SK-N-SH treated with all-trans-retinoic acid at 6 μM for 48 hours (cell line): ENCODE measurements around the gene CCDC85C.

Source experiments
- ATAC-seq: fragments of 200-7000 bp; cut with Tn5 transposase; 3 replicates; pipeline ENCODE4 v1.9.1; 2020; ENCODE audit warnings: mild to moderate bottlenecking, moderate library complexity
- ARNTL ChIP-seq: fragments of 450-650 bp; formaldehyde crosslinking; IDR thresholded peaks from 2 replicates; pipeline ENCODE4 v1.5.0; 2020; ENCODE audit warnings: low read depth, mild to moderate bottlenecking, moderate library complexity, borderline replicate concordance
- BACH2 ChIP-seq: fragments of 250-450 bp; sonication (Bioruptor Pico); IDR thresholded peaks from 2 replicates; pipeline ENCODE4 v1.9.0; 2021; ENCODE audit warnings: mild to moderate bottlenecking, borderline replicate concordance
- CREB5 ChIP-seq: fragments of 250-450 bp; sonication (Bioruptor Pico); IDR thresholded peaks from 2 replicates; pipeline ENCODE4 v1.5.1; 2020; ENCODE audit warnings: low read depth, mild to moderate bottlenecking, moderate library complexity
- CSRNP3 ChIP-seq: fragments of 250-450 bp; sonication (Bioruptor Pico); IDR thresholded peaks from 2 replicates; pipeline ENCODE4 v1.5.1; 2021; ENCODE audit warnings: mild to moderate bottlenecking, moderate library complexity
- ESRRG ChIP-seq: fragments of 250-450 bp; sonication (Bioruptor Pico); IDR thresholded peaks from 2 replicates; pipeline ENCODE4 v1.6.1; 2021; ENCODE audit warnings: mild to moderate bottlenecking
- GLIS3 ChIP-seq: fragments of 250-450 bp; sonication (Bioruptor Pico); IDR thresholded peaks from 2 replicates; pipeline ENCODE4 v1.5.0; 2020; ENCODE audit warnings: mild to moderate bottlenecking, moderate library complexity
- ISL1 ChIP-seq: fragments of 250-450 bp; sonication (Bioruptor Pico); IDR thresholded peaks from 2 replicates; pipeline ENCODE4 v2.1.2; 2022; ENCODE audit warnings: mild to moderate bottlenecking, moderate library complexity
- OSR1 ChIP-seq: fragments of 250-450 bp; sonication (Bioruptor Pico); IDR thresholded peaks from 2 replicates; pipeline ENCODE4 v1.8.0; 2022; ENCODE audit warnings: moderate library complexity, mild to moderate bottlenecking, inconsistent platforms
- PATZ1 ChIP-seq: fragments of 250-450 bp; sonication (Bioruptor Pico); IDR thresholded peaks from 2 replicates; pipeline ENCODE4 v1.8.0; 2020; ENCODE audit warnings: mild to moderate bottlenecking, moderate library complexity, borderline replicate concordance
- POU6F1 ChIP-seq: fragments of 250-450 bp; sonication (Bioruptor Pico); IDR thresholded peaks from 2 replicates; pipeline ENCODE4 v1.8.0; 2021; ENCODE audit warnings: low read depth, mild to moderate bottlenecking, moderate library complexity, borderline replicate concordance
- RARB ChIP-seq: fragments of 250-450 bp; sonication (Bioruptor Pico); IDR thresholded peaks from 2 replicates; pipeline ENCODE4 v1.8.0; 2021; ENCODE audit warnings: mild to moderate bottlenecking, moderate library complexity
- TOX ChIP-seq: fragments of 250-450 bp; sonication (Bioruptor Pico); IDR thresholded peaks from 2 replicates; pipeline ENCODE4 v1.8.0; 2021; ENCODE audit warnings: mild to moderate bottlenecking, moderate library complexity, borderline replicate concordance
- TSHZ2 ChIP-seq: fragments of 250-450 bp; sonication (Bioruptor Pico); IDR thresholded peaks from 2 replicates; pipeline ENCODE4 v1.5.0; 2020; ENCODE audit warnings: mild to moderate bottlenecking, moderate library complexity
- ZC3H10 ChIP-seq: fragments of 250-450 bp; sonication (Bioruptor Pico); IDR thresholded peaks from 2 replicates; pipeline ENCODE4 v1.5.1; 2021; ENCODE audit warnings: mild to moderate bottlenecking, moderate library complexity
- ZFP3 ChIP-seq: fragments of 250-450 bp; sonication (Bioruptor Pico); IDR thresholded peaks from 2 replicates; pipeline ENCODE4 v1.5.0; 2020; ENCODE audit warnings: mild to moderate bottlenecking, moderate library complexity
- ZFP30 ChIP-seq: fragments of 450-650 bp; formaldehyde crosslinking; IDR thresholded peaks from 2 replicates; pipeline ENCODE4 v1.5.0; 2022; ENCODE audit warnings: mild to moderate bottlenecking, moderate library complexity
- ZNF565 ChIP-seq: fragments of 450-650 bp; formaldehyde crosslinking; conservative IDR thresholded peaks from 2 replicates; pipeline ENCODE4 v1.5.0; 2020; ENCODE audit warnings: low read depth, mild to moderate bottlenecking, moderate library complexity
- ZNF8 ChIP-seq: fragments of 450-650 bp; formaldehyde crosslinking; IDR thresholded peaks from 2 replicates; pipeline ENCODE4 v1.5.0; 2020; ENCODE audit warnings: mild to moderate bottlenecking, moderate library complexity

The CCDC85C gene

GRCh38 chr14:99556134-99556791 is 47.7 kb downstream of the CCDC85C start (continued):
- no peak for TF ChIP-seq PATZ1 (CRISPR knock-in tag)
- no peak for TF ChIP-seq CSRNP3 (CRISPR knock-in tag)
- no peak for TF ChIP-seq ISL1 (CRISPR knock-in tag)

- no peak for ATAC-seq
- TF ChIP-seq PATZ1 (CRISPR knock-in tag) (no peak), ZFP30 (no peak), RARB (CRISPR knock-in tag) (no peak), GLIS3 (CRISPR knock-in tag) (no peak)
These were observed 49.1 kb downstream of the CCDC85C start for GRCh38 chr14:99554757-99555531.

- TF ChIP-seq ZC3H10 (CRISPR knock-in tag): no peak
- TF ChIP-seq ARNTL: no peak
- TF ChIP-seq TSHZ2 (CRISPR knock-in tag): no peak
- TF ChIP-seq ZFP3 (CRISPR knock-in tag): no peak
- TF ChIP-seq ZFP30: no peak
- no peak for TF ChIP-seq PATZ1 (CRISPR knock-in tag)
- no peak for TF ChIP-seq CREB5 (CRISPR knock-in tag)
- TF ChIP-seq POU6F1 (CRISPR knock-in tag): no peak
- no peak for TF ChIP-seq BACH2 (CRISPR knock-in tag)
- no peak for TF ChIP-seq RARB (CRISPR knock-in tag)
- no peak for TF ChIP-seq OSR1 (CRISPR knock-in tag)
- no peak for TF ChIP-seq ESRRG (CRISPR knock-in tag)
- no peak for TF ChIP-seq ZNF8 (CRISPR knock-in tag)
- TF ChIP-seq TOX (CRISPR knock-in tag): no peak
- no peak for TF ChIP-seq ZNF565 (CRISPR knock-in tag)
These were observed 49.8 kb downstream of the CCDC85C start for GRCh38 chr14:99554184-99554583.

More at GRCh38 chr14:99554184-99554583, 49.8 kb downstream of the CCDC85C start:
- peak; percentile 17; the same call in 2 of the 3 replicates for ATAC-seq
